HEK293 (cell line): ENCODE results near the gene APOBEC3B.

Source experiments
- CTCF ChIP-seq: fragments of 450-650 bp; formaldehyde crosslinking; IDR thresholded peaks from 2 replicates; pipeline ENCODE4 v1.5.1; 2016; ENCODE audit warnings: missing biosample characterization, missing genetic modification characterization
- PRDM4 ChIP-seq: fragments of 450-650 bp; formaldehyde crosslinking; IDR thresholded peaks from 2 replicates; pipeline ENCODE4 v1.5.1; 2017; ENCODE audit warnings: missing biosample characterization, missing genetic modification characterization
- TCF7L2 ChIP-seq: IDR thresholded peaks from 2 replicates; pipeline ENCODE4 v1.6.1; 2011; ENCODE audit warnings: low read depth, mild to moderate bottlenecking, inconsistent platforms, low read length, moderate library complexity, borderline replicate concordance
- ZBTB1 ChIP-seq: fragments of 450-650 bp; formaldehyde crosslinking; IDR thresholded peaks from 2 replicates; pipeline ENCODE4 v1.5.1; 2016; ENCODE audit warnings: missing biosample characterization, missing genetic modification characterization
- ZFP3 ChIP-seq: fragments of 450-650 bp; formaldehyde crosslinking; IDR thresholded peaks from 2 replicates; pipeline ENCODE4 v1.5.1; 2016; ENCODE audit warnings: low read depth, missing biosample characterization, missing genetic modification characterization
- ZNF37A ChIP-seq: fragments of 450-650 bp; IDR thresholded peaks from 2 replicates; pipeline ENCODE4 v1.5.1; 2018; ENCODE audit warnings: missing biosample characterization, missing genetic modification characterization
- ZNF404 ChIP-seq: fragments of 450-650 bp; formaldehyde crosslinking; IDR thresholded peaks from 2 replicates; pipeline ENCODE4 v1.5.1; 2017; ENCODE audit warnings: missing biosample characterization, missing genetic modification characterization
- ZNF423 ChIP-seq: fragments of 450-650 bp; formaldehyde crosslinking; IDR thresholded peaks from 2 replicates; pipeline ENCODE4 v1.5.1; 2016; ENCODE audit warnings: missing biosample characterization, missing genetic modification characterization
- ZNF518A ChIP-seq: fragments of 450-650 bp; formaldehyde crosslinking; conservative IDR thresholded peaks from 2 replicates; pipeline ENCODE4 v1.5.1; 2016; ENCODE audit warnings: low read depth, missing biosample characterization, missing genetic modification characterization

- TF ChIP-seq ZBTB1 (no peak), CTCF (tag by site-specific recombination) (no peak), ZNF423 (tag by site-specific recombination) (no peak), ZFP3 (tag by site-specific recombination) (no peak), TCF7L2 (no peak), ZNF37A (tag by site-specific recombination) (no peak), ZNF404 (tag by site-specific recombination) (no peak), PRDM4 (no peak), ZNF518A (tag by site-specific recombination) (no peak)
These were observed 15.8 kb upstream of the APOBEC3B start for GRCh38 chr22:38966380-38966702.
